Dendritic cell treated with granulocyte-macrophage colony-stimulating factor and Interleukin-4, amounts not matched to agents 40 ng/mL and 50 ng/mL, for 4 days (primary cell): ENCODE measurements around the gene WEE1.

ENCODE experiments used
- H3K27ac Mint-ChIP-seq: one replicate; pipeline ENCODE4 v1.8.0; 2022; ENCODE audit warnings: mild to moderate bottlenecking, mixed read lengths
- H3K27me3 Mint-ChIP-seq: one replicate; pipeline ENCODE4 v1.8.0; 2022; ENCODE audit warnings: mild to moderate bottlenecking, mixed read lengths
- H3K36me3 Mint-ChIP-seq: one replicate; pipeline ENCODE4 v1.8.0; 2022; ENCODE audit warnings: low read depth, mixed read lengths
- H3K4me1 Mint-ChIP-seq: one replicate; pipeline ENCODE4 v1.8.0; 2022; ENCODE audit warnings: low read depth, mixed read lengths
- H3K4me3 Mint-ChIP-seq: one replicate; pipeline ENCODE4 v1.8.0; 2022; ENCODE audit warnings: mild to moderate bottlenecking, moderate library complexity, mixed read lengths
- H3K9me3 Mint-ChIP-seq: one replicate; pipeline ENCODE4 v1.8.0; 2022; ENCODE audit warnings: mixed read lengths
- intact Hi-C: fragments of 100-400 bp; cut with micrococcal nuclease; formaldehyde crosslinking; loops from one replicate; pipeline ENCODE4 v1.15.0; 2022

Gene WEE1

GRCh38 chr11:9571071-9571762 lies 2.3 kb upstream of the WEE1 start:
- H3K27ac Mint-ChIP-seq = no peak overlapping the region
- H3K4me1 Mint-ChIP-seq = peaks cover 20% of the 10 kb centered on the region
- H3K36me3 Mint-ChIP-seq = peaks cover 6% of the 10 kb centered on the region
- H3K9me3 Mint-ChIP-seq = no peaks in the 10 kb centered on the region
- intact Hi-C loops = no loop called here
- H3K27me3 Mint-ChIP-seq = peaks cover 13% of the 10 kb centered on the region
- no peak overlapping the region for H3K4me3 Mint-ChIP-seq

DNA sequence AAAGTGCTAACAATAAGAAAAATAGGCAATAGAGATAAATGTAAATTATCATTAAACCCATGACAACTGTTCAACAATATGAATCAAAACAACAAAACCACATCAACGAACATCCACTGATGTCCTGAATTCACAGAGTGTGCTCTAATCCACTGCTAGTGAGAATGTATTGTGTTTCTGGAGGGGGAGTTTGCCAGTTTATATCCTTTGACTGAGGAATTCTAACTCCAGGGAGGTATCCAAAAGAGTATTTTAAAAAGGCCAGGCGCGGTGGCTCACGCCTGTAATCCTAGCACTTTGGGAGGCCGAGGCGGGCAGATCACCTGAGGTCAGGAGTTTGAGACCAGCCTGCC lies 1.7 kb upstream of the WEE1 start:
- H3K27me3 Mint-ChIP-seq = peaks cover 13% of the 10 kb centered on the region
- intact Hi-C loops = no loop called here
- H3K36me3 Mint-ChIP-seq = peaks cover 6% of the 10 kb centered on the region
- peaks cover 16% of the 10 kb centered on the region for H3K4me1 Mint-ChIP-seq
- no peak overlapping the region for H3K27ac Mint-ChIP-seq
- peak overlapping the region; percentile 83 for H3K4me3 Mint-ChIP-seq
- H3K9me3 Mint-ChIP-seq = no peaks in the 10 kb centered on the region

GRCh38 chr11:9573775-9574621 lies 528 bp downstream of the WEE1 start:
- intact Hi-C loops = loop anchor here (2.0 kb wide), 1 partner anchor 39 kb away; no protein-coding TSS in a partner anchor
- peaks cover 16% of the 10 kb centered on the region for H3K4me1 Mint-ChIP-seq
- peaks cover 13% of the 10 kb centered on the region for H3K27me3 Mint-ChIP-seq
- H3K9me3 Mint-ChIP-seq = no peaks in the 10 kb centered on the region
- H3K27ac Mint-ChIP-seq = peak overlapping the region; percentile 64
- peaks cover 6% of the 10 kb centered on the region for H3K36me3 Mint-ChIP-seq
- peak overlapping the region; percentile 83 for H3K4me3 Mint-ChIP-seq

GRCh38 chr11:9574622-9575259 lies 1.3 kb downstream of the WEE1 start:
- Mint-ChIP-seq H3K4me1 (peaks cover 16% of the 10 kb centered on the region), H3K9me3 (no peaks in the 10 kb centered on the region), H3K36me3 (peaks cover 6% of the 10 kb centered on the region), H3K27me3 (peaks cover 13% of the 10 kb centered on the region), H3K4me3 (peak overlapping the region; percentile 81), H3K27ac (peak overlapping the region; percentile 64)
- intact Hi-C loops = loop anchor here (2.0 kb wide), 1 partner anchor 38 kb away; no protein-coding TSS in a partner anchor

DNA sequence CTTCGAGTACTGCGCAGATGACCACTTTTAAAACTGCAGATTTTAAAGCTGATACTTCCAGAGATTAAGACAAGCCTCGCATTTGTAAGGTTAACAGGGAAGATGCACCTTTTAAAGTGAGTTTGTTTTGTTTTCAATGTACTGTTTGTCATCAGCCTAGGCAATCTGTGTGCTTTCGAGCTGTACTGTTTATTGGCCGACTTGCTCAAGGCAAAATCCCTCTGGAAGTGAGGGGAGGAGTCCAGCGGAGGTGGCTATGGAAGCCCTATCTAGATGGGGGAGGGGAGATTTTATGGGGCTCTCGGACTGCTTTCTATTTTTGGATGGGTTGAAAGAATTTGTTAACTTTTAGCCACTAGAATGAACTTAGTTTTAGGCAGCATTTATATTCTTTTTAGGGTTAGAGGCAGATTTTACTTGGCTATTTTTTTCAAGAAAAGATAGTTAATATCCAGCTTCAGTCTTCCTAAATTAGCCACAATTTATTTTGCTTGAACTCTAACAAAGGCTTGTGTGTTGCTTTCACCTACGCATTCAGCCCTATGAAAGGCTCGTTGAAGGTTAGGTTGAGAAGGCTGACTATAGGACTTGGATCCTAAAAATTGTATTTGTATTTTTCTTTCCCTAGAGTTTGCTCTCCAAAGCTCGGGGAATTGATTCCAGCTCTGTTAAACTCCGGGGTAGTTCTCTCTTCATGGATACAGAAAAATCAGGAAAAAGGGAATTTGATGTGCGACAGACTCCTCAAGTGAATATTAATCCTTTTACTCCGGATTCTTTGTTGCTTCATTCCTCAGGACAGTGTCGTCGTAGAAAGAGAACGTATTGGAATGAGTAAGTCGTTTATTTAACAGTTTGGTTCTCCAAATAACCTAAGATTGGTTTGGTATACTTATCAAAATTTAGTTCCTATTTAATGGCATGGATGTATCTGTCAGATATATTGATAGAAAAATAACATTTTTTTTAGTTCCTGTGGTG lies 2.1 kb downstream of the WEE1 start:
- H3K27me3 Mint-ChIP-seq = peaks cover 13% of the 10 kb centered on the region
- peaks cover 16% of the 10 kb centered on the region for H3K4me1 Mint-ChIP-seq
- H3K9me3 Mint-ChIP-seq = no peaks in the 10 kb centered on the region
- H3K27ac Mint-ChIP-seq = peak overlapping the region; percentile 64
- intact Hi-C loops = loop anchor here (2.0 kb wide), 1 partner anchor 37 kb away; no protein-coding TSS in a partner anchor
- peak overlapping the region; percentile 81 for H3K4me3 Mint-ChIP-seq
- peaks cover 6% of the 10 kb centered on the region for H3K36me3 Mint-ChIP-seq

DNA sequence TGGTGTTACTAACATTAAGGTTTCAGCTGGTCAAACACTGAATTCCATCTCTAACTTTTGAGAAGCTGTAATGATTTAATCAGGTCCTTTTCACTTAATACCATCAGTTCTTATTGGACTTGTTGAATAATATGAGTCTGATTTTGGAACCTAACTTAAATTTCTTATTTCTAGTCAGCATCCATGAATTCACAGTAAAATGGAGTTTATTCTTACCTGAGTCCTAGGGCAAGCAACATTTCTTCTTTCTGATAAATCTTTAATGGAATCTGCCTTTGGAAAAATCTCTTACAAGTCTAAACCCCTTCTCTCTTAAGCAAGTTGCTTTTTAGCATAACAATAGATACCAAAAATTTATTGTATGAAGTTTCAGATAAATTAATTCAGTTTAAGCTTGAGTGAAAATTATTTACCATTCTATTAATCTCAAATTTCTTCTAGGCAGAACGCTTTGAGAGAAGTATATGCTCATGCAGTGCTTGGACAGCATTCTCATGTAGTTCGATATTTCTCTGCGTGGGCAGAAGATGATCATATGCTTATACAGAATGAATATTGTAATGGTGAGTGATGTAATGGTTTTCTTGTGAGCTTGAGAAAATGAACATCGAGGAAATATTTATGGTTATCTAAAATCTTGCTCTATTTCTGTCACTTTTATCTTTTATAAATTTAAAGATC lies 3.4 kb downstream of the WEE1 start:
- H3K27me3 Mint-ChIP-seq = peaks cover 13% of the 10 kb centered on the region
- no peak overlapping the region for H3K27ac Mint-ChIP-seq
- no peaks in the 10 kb centered on the region for H3K9me3 Mint-ChIP-seq
- intact Hi-C loops = no loop called here
- H3K4me1 Mint-ChIP-seq = peaks cover 16% of the 10 kb centered on the region
- H3K4me3 Mint-ChIP-seq = no peak overlapping the region
- H3K36me3 Mint-ChIP-seq = peaks cover 6% of the 10 kb centered on the region

DNA sequence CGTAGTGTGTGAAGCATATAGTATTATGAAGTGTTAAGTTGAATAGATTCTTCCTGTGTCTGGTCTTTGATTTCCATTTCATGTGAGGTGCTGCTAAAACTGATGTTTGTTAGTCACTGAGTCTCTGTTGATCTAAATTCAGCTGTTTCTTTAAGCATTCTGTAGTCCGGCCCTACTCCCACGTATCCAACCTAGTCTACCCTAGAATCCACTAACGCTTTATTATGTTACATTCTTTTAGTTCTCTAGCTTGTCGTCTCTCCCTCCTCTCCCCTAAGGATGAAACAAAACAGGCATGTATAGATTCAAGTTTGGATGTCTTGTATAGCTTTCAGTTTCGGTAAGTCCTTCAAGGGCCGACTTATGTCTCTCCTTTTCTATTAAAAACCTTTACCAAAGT lies 4.1 kb downstream of the WEE1 start:
- Mint-ChIP-seq H3K27me3 (peaks cover 9% of the 10 kb centered on the region), H3K27ac (no peak overlapping the region), H3K4me1 (peaks cover 16% of the 10 kb centered on the region), H3K4me3 (no peak overlapping the region), H3K9me3 (no peaks in the 10 kb centered on the region), H3K36me3 (peaks cover 6% of the 10 kb centered on the region)
- intact Hi-C loops = no loop called here

GRCh38 chr11:9580894-9581293 lies 7.4 kb downstream of the WEE1 start:
- H3K4me1 Mint-ChIP-seq = peaks cover 1% of the 10 kb centered on the region
- H3K4me3 Mint-ChIP-seq = no peak overlapping the region
- intact Hi-C loops = no loop called here
- H3K27me3 Mint-ChIP-seq = no peaks in the 10 kb centered on the region
- H3K36me3 Mint-ChIP-seq = no peaks in the 10 kb centered on the region
- H3K27ac Mint-ChIP-seq = no peak overlapping the region
- H3K9me3 Mint-ChIP-seq = no peaks in the 10 kb centered on the region

GRCh38 chr11:9581556-9582161 lies 8.2 kb downstream of the WEE1 start:
- Mint-ChIP-seq H3K27me3 (no peaks in the 10 kb centered on the region), H3K4me1 (no peaks in the 10 kb centered on the region), H3K9me3 (no peaks in the 10 kb centered on the region), H3K36me3 (no peaks in the 10 kb centered on the region), H3K27ac (no peak overlapping the region), H3K4me3 (no peak overlapping the region)
- intact Hi-C loops = no loop called here

DNA sequence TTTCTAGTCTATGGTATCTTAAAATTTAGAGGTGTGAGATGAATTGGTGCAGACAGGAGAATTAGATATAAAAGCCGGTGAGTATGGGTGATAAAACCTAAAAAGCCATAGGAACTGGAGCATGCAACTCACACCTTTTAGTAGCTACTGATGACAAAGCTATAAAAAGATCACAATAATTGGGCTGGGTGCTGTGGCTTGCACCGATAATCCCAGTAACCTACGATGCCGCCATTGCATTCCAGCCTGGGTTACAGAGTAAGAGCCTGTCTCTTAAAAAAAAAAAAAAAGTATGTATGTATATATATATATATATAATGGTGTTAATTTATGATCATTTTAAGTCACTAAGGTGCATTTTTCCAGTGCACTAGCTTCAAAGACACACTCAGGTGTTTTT lies 17.2 kb downstream of the WEE1 start:
- H3K9me3 Mint-ChIP-seq = no peaks in the 10 kb centered on the region
- intact Hi-C loops = no loop called here
- no peak overlapping the region for H3K4me3 Mint-ChIP-seq
- H3K27ac Mint-ChIP-seq = no peak overlapping the region
- H3K36me3 Mint-ChIP-seq = no peaks in the 10 kb centered on the region
- H3K4me1 Mint-ChIP-seq = peaks cover 5% of the 10 kb centered on the region
- H3K27me3 Mint-ChIP-seq = no peaks in the 10 kb centered on the region

- Mint-ChIP-seq H3K27ac (no peak overlapping the region), H3K4me3 (no peak overlapping the region), H3K27me3 (no peaks in the 10 kb centered on the region), H3K4me1 (peaks cover 5% of the 10 kb centered on the region), H3K36me3 (no peaks in the 10 kb centered on the region), H3K9me3 (no peaks in the 10 kb centered on the region)
- intact Hi-C loops = no loop called here
These were observed 21.0 kb downstream of the WEE1 start for GRCh38 chr11:9594267-9595046.

DNA sequence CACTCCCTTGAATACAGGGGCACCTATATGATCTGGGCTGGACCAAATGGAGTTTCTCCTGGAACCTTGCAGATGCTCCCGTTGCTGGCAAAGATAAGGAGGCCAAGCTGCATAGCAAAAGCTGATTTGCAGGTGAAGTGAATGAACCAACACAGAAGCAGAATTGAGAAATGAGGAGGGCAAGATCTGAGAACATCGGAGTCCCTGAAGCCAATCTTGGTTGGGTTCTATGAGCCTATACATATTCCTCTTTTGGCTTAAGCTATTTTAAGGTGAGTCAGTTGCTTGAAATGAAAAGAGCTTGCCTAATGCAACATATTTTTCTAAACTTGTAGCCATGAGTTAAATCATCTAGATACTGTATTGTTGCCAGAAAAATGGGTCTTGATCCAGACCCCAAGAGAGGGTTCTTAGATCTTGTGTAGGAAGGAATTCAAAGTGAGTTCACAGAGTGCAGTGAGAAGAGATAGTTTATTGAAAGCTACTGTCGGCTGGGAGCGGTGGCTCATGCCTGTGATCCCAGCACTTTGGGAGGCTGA lies 23.5 kb downstream of the WEE1 start:
- Mint-ChIP-seq H3K27me3 (no peaks in the 10 kb centered on the region), H3K27ac (no peak overlapping the region), H3K4me3 (no peak overlapping the region), H3K36me3 (no peaks in the 10 kb centered on the region), H3K9me3 (no peaks in the 10 kb centered on the region), H3K4me1 (peaks cover 25% of the 10 kb centered on the region)
- intact Hi-C loops = no loop called here
